Measurements from ENCODE around the gene PPP1R36. TPM values are rescaled to one million over a fixed set of nuclear protein-coding genes. Genes with fewer than 3 reads are reported as not detected.
"Not testable (repeated sequence)": the region's sequence is repeated elsewhere in the genome, so short reads cannot be mapped to it uniquely, and the experiment has no call there.

The PPP1R36 gene
- total and polyA plus RNA-seq, 8 donors: 2.0 to 7.2 (median 5.2) TPM

DNA sequence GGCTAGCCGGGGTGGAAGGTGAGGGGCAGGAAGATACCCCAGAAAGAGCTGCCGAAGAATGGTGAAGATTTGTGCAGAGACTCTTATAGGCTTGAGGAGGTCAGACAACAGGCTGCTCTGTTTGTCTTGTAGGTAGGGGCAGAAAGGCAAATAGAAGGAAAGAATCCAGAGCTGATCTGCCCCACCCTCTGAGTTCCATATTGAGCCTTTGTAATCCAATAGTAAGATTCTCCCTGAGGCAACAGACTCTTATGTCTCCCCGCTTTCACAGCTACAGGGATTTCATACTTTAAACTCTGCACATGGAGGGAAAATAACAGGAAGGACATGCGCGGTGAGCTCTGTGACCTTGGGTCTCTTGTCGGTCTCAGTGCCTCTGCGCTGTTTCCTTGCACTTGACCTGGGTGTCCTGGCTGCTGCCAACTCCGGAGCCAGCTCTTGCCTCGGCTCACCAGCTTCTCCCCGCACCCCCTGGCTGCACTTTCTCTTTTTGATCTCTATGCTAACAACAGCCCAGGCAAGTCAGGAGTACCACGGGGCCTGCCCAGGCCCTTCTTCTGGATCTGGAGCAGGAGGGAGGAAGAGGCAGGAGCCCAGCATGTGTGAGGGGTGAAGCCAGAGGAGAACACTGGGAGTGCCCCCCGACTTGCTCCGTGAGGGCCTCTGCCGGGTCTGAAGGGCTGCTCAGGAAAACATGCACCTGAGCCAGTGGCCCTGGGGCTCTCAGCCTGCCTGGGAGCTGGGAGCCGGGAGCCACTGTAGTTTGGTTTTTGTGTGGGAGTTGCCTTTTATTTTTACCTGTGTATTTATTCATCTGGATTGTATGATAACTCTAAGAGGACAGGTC is 75.8 kb downstream of the PPP1R36 start:
- no peaks in the 10 kb centered on the region for H3K36me3 ChIP-seq
- DNase-seq: peak in 5 of 6 donors; percentile 14 to 64 (median 45)
- peaks cover 0 to 7% (median 0%) of the 10 kb centered on the region in 3 donors for H3K4me1 ChIP-seq
- no peaks in the 10 kb centered on the region for H3K9me3 ChIP-seq
- H3K4me3 ChIP-seq: no peak overlapping the region
- WGBS, 2 donors: 43 to 44% methylated on average over 15 of the region's 15 CpGs
- TF ChIP-seq, protein P1, sequence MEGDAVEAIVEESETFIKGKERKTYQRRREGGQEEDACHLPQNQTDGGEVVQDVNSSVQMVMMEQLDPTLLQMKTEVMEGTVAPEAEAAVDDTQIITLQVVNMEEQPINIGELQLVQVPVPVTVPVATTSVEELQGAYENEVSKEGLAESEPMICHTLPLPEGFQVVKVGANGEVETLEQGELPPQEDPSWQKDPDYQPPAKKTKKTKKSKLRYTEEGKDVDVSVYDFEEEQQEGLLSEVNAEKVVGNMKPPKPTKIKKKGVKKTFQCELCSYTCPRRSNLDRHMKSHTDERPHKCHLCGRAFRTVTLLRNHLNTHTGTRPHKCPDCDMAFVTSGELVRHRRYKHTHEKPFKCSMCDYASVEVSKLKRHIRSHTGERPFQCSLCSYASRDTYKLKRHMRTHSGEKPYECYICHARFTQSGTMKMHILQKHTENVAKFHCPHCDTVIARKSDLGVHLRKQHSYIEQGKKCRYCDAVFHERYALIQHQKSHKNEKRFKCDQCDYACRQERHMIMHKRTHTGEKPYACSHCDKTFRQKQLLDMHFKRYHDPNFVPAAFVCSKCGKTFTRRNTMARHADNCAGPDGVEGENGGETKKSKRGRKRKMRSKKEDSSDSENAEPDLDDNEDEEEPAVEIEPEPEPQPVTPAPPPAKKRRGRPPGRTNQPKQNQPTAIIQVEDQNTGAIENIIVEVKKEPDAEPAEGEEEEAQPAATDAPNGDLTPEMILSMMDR (IDR thresholded peaks at IDR 0.05): no peak
- FAIRE-seq: no peak
- no peaks in the 10 kb centered on the region for H3K27me3 ChIP-seq
- intact Hi-C loops (cut with DNase I): no loop called here
- peak; percentile 57 to 90 (median 72) for ATAC-seq
- no peak overlapping the region for H3K27ac ChIP-seq

DNA sequence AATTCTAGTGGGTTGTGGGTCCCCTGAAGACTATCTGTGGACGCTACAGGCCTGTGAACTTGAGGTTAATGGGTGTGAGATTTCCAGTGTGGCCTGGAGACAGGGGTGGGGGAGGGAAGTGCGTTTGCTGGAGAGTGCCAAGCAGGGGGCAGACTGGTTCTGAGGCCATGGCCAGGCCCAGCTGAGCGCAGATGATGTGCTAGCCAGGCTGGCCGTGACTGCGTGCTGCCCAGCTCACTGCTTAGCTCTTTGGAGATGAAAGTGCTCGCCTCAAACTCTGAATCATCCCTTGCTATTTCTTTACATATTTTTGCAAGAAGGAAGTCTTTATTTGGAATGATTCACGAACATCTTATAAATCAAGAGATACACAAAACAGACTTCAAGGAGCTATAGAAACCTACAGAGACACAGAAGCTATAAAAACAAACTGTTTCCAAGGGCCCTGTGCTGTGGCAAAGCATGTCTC is 79.2 kb downstream of the PPP1R36 start:
- WGBS, 2 donors: 70 to 73% methylated on average over 7 of the region's 7 CpGs
- intact Hi-C loops (cut with DNase I): no loop called here
- H3K4me1 ChIP-seq: peaks cover 0 to 7% (median 0%) of the 10 kb centered on the region in 3 donors
- H3K9me3 ChIP-seq: no peaks in the 10 kb centered on the region
- FAIRE-seq (peak; percentile 61), DNase-seq (no peak), ATAC-seq (no peak)
- TF ChIP-seq, protein P1 (IDR thresholded peaks at IDR 0.05): no peak
- no peak overlapping the region for H3K27ac ChIP-seq
- no peaks in the 10 kb centered on the region for H3K36me3 ChIP-seq
- H3K27me3 ChIP-seq: no peaks in the 10 kb centered on the region
- H3K4me3 ChIP-seq: no peak overlapping the region

DNA sequence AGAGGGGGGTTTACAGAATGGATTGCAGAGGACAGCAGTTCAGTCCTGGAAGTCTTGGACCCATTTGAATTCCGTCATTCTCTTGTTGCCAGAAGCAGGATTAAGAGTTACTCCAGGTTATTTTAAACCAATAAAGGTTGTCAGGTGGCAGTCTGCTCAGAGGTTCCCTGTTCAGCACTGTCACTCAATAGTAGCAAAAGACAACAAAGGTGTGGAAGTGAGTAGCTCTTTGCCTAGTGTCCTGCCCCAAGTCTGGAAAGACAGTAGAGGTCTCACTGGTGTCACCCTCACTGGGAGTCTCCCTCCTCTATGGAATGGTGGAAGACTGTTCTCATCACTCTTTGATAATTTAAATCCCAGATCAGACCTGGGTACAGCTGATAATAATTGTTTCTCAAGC is 81.0 kb downstream of the PPP1R36 start:
- ATAC-seq (no peak), FAIRE-seq (no peak), DNase-seq (no peak)
- Histone ChIP-seq H3K36me3 (no peaks in the 10 kb centered on the region), H3K4me1 (peaks cover 0 to 2% (median 0%) of the 10 kb centered on the region in 3 donors), H3K4me3 (no peak overlapping the region), H3K27me3 (no peaks in the 10 kb centered on the region), H3K9me3 (no peaks in the 10 kb centered on the region), H3K27ac (no peak overlapping the region)
- TF ChIP-seq, protein P1 (IDR thresholded peaks at IDR 0.05): no peak
- intact Hi-C loops (cut with DNase I): no loop called here
- WGBS, 2 donors: 84 to 87% methylated on average over 1 of the region's 1 CpG

DNA sequence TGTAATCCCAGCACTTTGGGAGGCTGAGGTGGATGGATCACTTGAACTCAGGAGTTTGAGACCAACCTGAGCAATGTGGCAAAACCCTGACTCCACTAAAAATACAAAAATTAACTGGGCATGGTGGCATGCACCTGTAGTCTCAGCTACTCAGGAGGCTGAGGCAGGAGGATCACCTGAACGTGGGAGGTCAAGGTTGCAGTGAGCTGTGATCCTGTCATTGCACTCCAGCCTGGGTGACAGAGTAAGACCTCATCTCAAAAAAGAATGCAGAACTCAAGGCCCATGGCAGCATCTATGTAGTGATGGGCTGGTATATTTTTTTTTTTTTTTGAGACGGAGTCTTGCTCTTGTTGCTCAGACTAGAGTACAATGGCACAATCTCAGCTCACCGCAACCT is 81.5 kb downstream of the PPP1R36 start:
- 93 to 98% methylated on average over 3 of the region's 3 CpGs for WGBS, 2 donors
- intact Hi-C loops (cut with DNase I); FAIRE-seq; H3K27me3 ChIP-seq; H3K9me3 ChIP-seq; H3K27ac ChIP-seq; DNase-seq; H3K36me3 ChIP-seq; ATAC-seq; H3K4me3 ChIP-seq; H3K4me1 ChIP-seq: not testable (repeated sequence)

DNA sequence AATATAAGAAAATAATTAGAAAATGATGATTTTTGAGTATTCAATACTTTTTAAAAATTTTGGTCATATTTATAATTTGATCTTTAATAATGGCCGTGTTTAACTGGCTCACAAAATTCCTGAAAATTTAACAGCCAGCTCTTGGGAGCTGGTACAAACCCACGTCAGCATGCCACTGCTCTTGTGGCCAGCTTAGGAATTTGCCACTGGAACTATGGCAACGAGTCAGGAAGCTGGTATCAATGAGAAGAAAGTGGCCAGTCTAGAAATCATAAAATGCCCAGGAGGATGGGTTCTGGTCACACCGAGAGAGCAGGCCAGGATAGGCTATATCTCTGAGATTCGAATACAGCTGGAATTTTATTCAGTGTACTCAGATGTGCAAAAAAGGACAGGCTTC is 82.3 kb downstream of the PPP1R36 start:
- Histone ChIP-seq H3K36me3 (no peaks in the 10 kb centered on the region), H3K4me3 (no peak overlapping the region), H3K4me1 (no peaks in the 10 kb centered on the region), H3K27ac (no peak overlapping the region), H3K9me3 (no peaks in the 10 kb centered on the region), H3K27me3 (no peaks in the 10 kb centered on the region)
- ATAC-seq: no peak
- intact Hi-C loops (cut with DNase I): no loop called here
- no peak for FAIRE-seq
- 57 to 70% methylated on average over 5 of the region's 5 CpGs for WGBS, 2 donors
- TF ChIP-seq, protein P1 (IDR thresholded peaks at IDR 0.05): no peak
- DNase-seq: no peak

Measured in pancreas (tissue), 10 donors.